ENCODE results near the gene MEGF11. TPM values are rescaled to one million over a fixed set of nuclear protein-coding genes. Genes with fewer than 3 reads are reported as not detected.

Gene MEGF11
- total RNA-seq, 4 donors from 2014 or later = 0.76 TPM; not detected in 3

GRCh38 chr15:66065325-66065724 is 188.2 kb downstream of the MEGF11 start:
- H3K9me3 ChIP-seq = no peaks in the 10 kb centered on the region
- no peaks in the 10 kb centered on the region for H3K4me1 ChIP-seq
- intact Hi-C loops (cut with DNase I; ENCODE audit: low total_unique reads) = no loop called here
- no peak for TF ChIP-seq CTCF (IDR thresholded peaks at IDR 0.05)
- TF ChIP-seq POLR2A (IDR thresholded peaks at IDR 0.05) = no peak
- no peak overlapping the region for H3K4me3 ChIP-seq
- no peaks in the 10 kb centered on the region for H3K36me3 ChIP-seq
- no peak overlapping the region for H3K27ac ChIP-seq
- no peak for DNase-seq
- H3K27me3 ChIP-seq = no peaks in the 10 kb centered on the region

- Histone ChIP-seq H3K27ac (no peak overlapping the region), H3K36me3 (no peaks in the 10 kb centered on the region)
- intact Hi-C loops (cut with DNase I; ENCODE audit: low total_unique reads) = no loop called here
Observed at GRCh38 chr15:66063147-66063546, 190.4 kb downstream of the MEGF11 start.

DNA sequence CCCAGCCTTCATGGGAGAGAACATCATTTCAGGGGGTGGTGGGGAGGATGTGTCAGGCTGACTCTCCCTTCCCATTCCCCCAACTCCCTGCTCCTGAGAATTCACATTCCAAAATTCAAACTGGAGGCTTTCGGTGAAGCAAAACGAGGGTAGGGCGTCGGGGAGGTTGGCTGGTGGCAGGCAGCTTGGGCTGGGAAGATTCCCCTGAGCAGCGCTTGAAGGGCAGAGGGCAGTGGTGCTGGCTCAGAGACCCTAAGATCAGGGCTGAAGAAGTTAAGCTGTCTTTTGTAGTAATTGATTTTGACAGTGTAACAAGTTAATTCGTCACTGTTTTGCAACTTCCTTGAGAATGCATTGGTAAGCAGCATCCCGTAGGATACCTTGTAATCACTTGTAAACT is 196.5 kb downstream of the MEGF11 start:
- TF ChIP-seq CTCF (IDR thresholded peaks at IDR 0.05) = no peak
- TF ChIP-seq POLR2A (IDR thresholded peaks at IDR 0.05) = no peak
- Histone ChIP-seq H3K36me3 (no peaks in the 10 kb centered on the region), H3K27ac (no peak overlapping the region), H3K27me3 (no peaks in the 10 kb centered on the region), H3K4me1 (no peaks in the 10 kb centered on the region), H3K4me3 (no peak overlapping the region), H3K9me3 (no peaks in the 10 kb centered on the region)
- intact Hi-C loops (cut with DNase I; ENCODE audit: low total_unique reads) = no loop called here
- DNase-seq = no peak

More at GRCh38 chr15:66063147-66063546, 190.4 kb downstream of the MEGF11 start:
- TF ChIP-seq POLR2A (IDR thresholded peaks at IDR 0.05) = no peak
- TF ChIP-seq CTCF (IDR thresholded peaks at IDR 0.05) = no peak
- no peak overlapping the region for H3K4me3 ChIP-seq
- H3K4me1 ChIP-seq = no peaks in the 10 kb centered on the region
- H3K9me3 ChIP-seq = no peaks in the 10 kb centered on the region
- DNase-seq = no peak
- no peaks in the 10 kb centered on the region for H3K27me3 ChIP-seq

- Histone ChIP-seq H3K36me3 (no peaks in the 10 kb centered on the region), H3K9me3 (no peaks in the 10 kb centered on the region), H3K4me1 (no peaks in the 10 kb centered on the region), H3K27me3 (no peaks in the 10 kb centered on the region), H3K27ac (no peak overlapping the region), H3K4me3 (no peak overlapping the region)
- intact Hi-C loops (cut with DNase I; ENCODE audit: low total_unique reads) = no loop called here
- no peak for DNase-seq
- no peak for TF ChIP-seq POLR2A (IDR thresholded peaks at IDR 0.05)
- TF ChIP-seq CTCF (IDR thresholded peaks at IDR 0.05) = no peak
Observed at GRCh38 chr15:66053991-66054390, 199.6 kb downstream of the MEGF11 start.

GRCh38 chr15:66051833-66052232 is 201.7 kb downstream of the MEGF11 start:
- TF ChIP-seq POLR2A (IDR thresholded peaks at IDR 0.05) = no peak
- DNase-seq = no peak
- Histone ChIP-seq H3K27ac (no peak overlapping the region), H3K36me3 (no peaks in the 10 kb centered on the region), H3K27me3 (no peaks in the 10 kb centered on the region), H3K4me3 (no peak overlapping the region), H3K4me1 (no peaks in the 10 kb centered on the region), H3K9me3 (no peaks in the 10 kb centered on the region)
- intact Hi-C loops (cut with DNase I; ENCODE audit: low total_unique reads) = no loop called here

- Histone ChIP-seq H3K4me1 (no peaks in the 10 kb centered on the region), H3K27ac (no peak overlapping the region), H3K27me3 (no peaks in the 10 kb centered on the region), H3K9me3 (no peaks in the 10 kb centered on the region), H3K4me3 (no peak overlapping the region), H3K36me3 (no peaks in the 10 kb centered on the region)
- DNase-seq = no peak
- intact Hi-C loops (cut with DNase I; ENCODE audit: low total_unique reads) = no loop called here
- TF ChIP-seq CTCF (IDR thresholded peaks at IDR 0.05) (no peak), POLR2A (IDR thresholded peaks at IDR 0.05) (no peak)
Observed at GRCh38 chr15:66050264-66050663, 203.3 kb downstream of the MEGF11 start.

All from uterus (tissue), 4 donors.